GM12874 (cell line): ENCODE measurements around the gene WDR11.

Source experiments
- TF ChIP-seq, protein P1 (sequence below): IDR thresholded peaks from 2 replicates; pipeline ENCODE4 v1.5.1; 2011; ENCODE audit warnings: low read depth, mild to moderate bottlenecking, control low read depth, low read length, moderate library complexity; ENCODE audit not compliant: insufficient read depth

WDR11 gene

DNA sequence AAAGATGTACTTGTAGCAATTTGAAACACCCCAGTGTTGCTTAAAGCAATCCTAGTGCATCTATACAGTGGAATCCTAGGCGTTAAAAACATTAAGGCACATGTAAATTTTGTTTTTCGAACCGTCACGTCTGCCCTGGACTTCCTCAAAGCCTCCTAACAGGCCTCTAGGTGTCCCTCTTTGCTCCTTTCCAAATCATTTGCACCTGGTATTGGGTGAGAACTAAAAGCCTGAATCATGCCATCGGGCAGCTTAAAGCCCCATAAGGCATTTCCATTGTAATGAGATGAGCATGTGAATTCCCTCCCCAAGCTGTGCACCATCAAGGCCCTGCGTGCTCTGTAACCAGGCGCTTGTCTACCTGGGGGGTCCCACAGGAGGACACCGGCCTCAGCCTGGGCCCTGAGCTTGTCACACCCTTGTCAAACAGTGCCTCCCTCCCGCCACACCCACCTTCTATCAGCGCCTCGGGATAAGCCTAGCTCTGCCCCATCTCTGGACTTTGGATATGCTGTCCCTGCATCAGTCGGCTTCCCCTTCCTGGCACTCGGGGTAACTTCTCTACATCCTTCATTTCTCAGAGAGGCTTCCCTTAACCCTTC lies 89.2 kb downstream of the WDR11 start:
- TF ChIP-seq, protein P1, sequence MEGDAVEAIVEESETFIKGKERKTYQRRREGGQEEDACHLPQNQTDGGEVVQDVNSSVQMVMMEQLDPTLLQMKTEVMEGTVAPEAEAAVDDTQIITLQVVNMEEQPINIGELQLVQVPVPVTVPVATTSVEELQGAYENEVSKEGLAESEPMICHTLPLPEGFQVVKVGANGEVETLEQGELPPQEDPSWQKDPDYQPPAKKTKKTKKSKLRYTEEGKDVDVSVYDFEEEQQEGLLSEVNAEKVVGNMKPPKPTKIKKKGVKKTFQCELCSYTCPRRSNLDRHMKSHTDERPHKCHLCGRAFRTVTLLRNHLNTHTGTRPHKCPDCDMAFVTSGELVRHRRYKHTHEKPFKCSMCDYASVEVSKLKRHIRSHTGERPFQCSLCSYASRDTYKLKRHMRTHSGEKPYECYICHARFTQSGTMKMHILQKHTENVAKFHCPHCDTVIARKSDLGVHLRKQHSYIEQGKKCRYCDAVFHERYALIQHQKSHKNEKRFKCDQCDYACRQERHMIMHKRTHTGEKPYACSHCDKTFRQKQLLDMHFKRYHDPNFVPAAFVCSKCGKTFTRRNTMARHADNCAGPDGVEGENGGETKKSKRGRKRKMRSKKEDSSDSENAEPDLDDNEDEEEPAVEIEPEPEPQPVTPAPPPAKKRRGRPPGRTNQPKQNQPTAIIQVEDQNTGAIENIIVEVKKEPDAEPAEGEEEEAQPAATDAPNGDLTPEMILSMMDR = no peak

DNA sequence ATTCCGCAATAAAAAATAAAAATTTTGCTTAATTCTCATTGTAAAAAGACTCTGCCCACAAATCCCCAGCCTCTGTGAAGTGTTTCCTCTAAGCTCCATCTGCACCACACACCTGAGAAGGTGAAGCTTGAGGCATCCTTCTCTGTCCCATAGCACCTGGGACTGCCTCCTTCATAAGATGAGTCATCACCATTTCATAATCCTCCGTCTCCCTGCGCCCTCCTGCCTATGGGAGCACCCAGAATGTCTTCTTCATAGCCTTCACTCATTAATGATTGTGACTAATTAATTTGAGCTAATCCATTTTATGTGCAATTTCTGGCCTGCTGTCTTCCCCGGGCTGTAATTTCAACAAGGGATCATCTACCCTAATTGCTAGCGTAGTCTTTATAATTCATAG lies 90.3 kb downstream of the WDR11 start:
- TF ChIP-seq, protein P1 = no peak

DNA sequence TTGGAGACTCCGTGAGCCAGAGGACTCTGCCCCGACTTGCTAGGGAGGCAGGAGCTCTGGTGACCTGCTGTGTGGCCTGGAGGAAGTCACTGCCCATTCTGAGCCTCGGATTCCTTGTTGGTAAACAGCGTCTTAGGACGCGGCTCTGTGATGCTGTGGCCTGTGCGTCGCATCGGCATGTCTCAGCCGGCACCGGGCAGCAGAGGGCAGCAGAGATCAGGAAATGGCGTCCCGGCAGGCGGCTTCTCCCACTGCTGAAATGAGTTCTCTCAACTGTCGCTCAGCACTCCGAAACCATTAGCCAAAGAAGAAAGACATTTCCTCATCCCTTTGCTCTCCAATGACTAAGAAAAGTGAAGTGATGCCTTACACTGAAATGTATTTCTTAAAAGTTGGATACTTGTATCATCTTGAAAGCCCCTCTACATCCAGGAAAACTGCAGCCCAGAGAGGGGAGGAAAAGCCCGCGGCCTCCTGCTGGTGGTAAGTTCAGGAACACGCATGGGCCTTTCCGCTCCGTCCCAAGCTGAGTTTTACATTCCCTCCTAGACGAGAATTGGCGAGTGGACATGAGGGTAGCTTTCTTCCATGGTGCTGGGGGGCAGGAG lies 91.7 kb downstream of the WDR11 start:
- TF ChIP-seq, protein P1 = peak; percentile 91

DNA sequence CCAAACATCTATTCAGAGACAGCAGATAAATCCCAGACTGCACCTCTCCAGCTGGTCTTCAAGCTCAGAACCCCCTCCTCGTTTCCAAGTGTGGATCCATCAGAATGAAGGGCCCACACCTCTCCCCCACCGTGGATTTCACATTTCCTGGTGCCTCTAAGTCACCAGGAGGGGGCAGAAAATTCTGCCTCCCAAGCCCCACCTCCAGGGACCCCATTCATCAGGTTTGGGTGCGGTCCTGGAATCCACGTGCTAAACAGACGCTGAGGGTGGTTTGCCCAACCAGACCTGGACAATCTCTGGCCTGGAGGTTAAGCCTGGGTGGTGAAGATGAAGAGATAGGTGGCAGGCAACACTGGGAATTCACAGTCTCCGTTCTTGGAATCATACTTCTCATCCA lies 92.4 kb downstream of the WDR11 start:
- TF ChIP-seq, protein P1 = no peak

DNA sequence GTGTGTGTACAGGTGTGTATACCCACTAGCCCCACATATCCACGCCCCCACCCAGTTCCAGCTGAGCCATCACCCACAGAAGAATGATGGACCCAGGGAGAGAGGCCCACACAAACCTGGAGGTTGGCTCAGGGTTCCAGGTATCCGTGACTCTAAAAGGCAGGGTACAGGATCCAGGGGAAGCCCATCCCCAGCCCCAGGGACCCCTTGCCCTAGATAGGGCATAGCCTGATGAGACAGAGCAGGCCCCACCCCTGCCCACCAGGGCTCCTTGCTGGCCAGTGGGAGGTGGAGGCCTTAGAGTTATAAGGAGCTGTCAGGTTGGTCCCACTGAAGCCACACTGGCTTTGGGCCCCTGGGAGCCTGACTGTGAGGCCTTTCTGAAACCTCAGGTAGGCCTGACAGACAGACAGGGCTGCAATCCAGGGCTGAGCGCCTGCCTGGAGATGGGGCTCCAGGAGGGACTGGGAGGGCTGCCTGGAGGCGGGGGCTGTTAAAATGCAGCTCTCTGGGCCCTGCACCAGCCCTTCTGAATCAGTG lies 93.5 kb downstream of the WDR11 start:
- TF ChIP-seq, protein P1 = no peak

DNA sequence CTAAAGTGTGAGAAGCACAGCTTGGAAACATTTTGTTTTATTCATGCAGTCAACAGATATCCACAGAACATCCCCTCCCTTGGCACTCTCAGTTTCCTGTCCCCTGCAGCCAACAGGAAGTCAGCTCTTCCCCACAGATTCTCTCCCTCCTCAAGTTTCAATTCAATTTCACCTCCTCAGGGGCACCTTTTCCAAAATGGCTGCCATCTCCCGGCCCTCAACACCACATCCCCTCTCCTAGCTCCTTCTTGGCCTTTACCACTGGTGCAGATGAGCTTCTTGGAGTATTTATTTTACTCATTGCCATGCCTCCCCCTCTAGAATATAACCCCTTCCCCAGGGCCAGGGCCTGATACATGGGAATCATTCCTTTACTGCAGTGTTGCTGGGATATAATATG lies 94.0 kb downstream of the WDR11 start:
- TF ChIP-seq, protein P1 = no peak

DNA sequence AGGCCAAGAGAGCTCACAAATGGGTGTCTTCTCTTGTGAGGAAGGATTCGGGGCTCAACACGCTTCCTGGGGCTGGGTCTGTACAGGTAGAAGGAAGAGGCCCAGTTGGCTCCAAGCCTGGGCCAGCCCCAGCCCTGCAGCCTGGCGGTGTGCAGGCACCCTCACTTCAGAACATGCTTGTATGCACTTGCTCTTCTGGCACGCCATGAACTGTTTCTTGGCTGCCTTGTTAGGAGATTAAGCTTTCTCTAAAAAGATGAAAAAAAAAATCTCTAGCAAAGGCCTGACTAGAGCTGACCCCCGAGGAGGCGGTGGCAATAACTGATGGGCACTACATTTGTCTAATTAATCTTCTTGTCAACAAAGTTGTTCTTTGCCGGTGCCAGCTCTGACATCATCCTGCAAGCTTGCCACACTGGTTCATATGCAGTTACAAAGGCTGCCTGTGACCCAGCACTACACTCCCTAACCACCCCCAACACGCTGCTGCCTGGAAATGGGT lies 94.7 kb downstream of the WDR11 start:
- TF ChIP-seq, protein P1 = no peak
